CD4-positive, alpha-beta T cell treated with Interferon alpha-2 for 1 hour (primary cell): ENCODE data around the gene KISS1R.
A peak's percentile ranks its signal among the peaks of the same experiment; 100 is the strongest.
"Not testable (repeated sequence)": the region's sequence is repeated elsewhere in the genome, so short reads cannot be mapped to it uniquely, and the experiment has no call there.

ENCODE experiments used
- DNase-seq, 2 donors: peaks; one replicate each; pipeline ENCODE4 v3.0.0-alpha.2; 2020 to 2022

KISS1R gene

DNA sequence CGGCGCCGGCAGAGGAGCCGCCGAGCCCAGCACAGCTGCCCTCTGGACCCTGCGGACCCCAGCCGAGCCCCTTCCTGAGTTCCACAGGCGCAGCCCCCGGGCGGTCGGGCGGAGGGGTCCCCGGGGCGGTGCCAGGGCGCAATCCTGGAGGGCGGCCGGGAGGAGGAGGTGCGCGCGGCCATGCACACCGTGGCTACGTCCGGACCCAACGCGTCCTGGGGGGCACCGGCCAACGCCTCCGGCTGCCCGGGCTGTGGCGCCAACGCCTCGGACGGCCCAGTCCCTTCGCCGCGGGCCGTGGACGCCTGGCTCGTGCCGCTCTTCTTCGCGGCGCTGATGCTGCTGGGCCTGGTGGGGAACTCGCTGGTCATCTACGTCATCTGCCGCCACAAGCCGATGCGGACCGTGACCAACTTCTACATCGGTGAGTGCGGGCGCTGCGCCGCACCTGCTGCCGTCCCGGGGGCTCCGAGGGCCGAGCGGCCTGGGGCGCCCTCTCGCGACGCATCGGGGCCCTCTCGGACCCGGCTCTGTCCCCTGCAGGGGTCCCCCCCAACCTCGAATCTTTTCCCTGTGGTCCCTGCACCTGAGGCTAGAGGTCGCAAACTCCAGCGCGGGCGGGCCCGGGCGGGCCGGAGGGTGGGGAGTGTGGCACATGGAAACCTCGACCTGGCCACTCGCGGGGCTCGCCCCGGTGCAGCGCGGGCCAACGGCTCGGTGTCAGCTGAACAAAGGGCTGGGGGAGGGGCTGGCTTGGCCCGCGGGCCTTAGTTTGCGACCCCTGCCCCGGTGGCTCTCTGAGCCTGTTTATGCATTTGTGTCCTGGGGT, at the start of gene KISS1R:
Gene KISS1R, plus strand, starts transcription at position 11 of the 829 bp plus-strand sequence. Its CDS starts 170 bp downstream, at position 181.
- peak; percentile 66 to 77 for DNase-seq

DNA sequence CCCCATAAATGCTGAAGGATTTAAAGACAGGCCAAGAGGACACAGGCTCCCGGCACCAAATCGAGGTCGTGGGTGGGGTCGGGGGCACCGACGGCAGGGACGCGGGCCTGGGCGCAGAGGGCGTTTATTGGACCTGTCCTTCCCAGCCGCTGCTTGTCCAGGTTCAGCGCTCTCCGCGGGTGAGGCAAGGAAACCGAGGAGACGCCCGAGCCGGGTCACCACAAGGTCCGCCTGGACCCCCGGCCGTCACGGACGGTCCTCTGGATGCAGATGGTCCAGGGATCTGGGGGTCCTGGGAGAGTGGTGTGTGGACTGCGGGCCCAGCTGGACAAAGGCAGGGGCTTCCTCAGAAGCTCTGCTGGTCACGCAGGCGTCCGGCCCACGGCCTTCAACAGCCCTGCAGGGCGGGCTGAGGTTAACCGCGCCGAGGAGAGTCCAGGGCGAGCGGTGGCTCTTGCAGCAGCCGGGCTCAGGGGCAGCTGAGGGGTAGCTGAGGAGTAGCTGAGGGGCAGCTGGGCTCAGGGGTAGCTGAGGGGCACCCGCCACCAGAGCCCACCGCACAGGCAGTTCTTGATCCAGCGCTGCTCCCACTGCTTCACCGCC, 49.2 kb upstream of the KISS1R start:
- DNase-seq: no peak

DNA sequence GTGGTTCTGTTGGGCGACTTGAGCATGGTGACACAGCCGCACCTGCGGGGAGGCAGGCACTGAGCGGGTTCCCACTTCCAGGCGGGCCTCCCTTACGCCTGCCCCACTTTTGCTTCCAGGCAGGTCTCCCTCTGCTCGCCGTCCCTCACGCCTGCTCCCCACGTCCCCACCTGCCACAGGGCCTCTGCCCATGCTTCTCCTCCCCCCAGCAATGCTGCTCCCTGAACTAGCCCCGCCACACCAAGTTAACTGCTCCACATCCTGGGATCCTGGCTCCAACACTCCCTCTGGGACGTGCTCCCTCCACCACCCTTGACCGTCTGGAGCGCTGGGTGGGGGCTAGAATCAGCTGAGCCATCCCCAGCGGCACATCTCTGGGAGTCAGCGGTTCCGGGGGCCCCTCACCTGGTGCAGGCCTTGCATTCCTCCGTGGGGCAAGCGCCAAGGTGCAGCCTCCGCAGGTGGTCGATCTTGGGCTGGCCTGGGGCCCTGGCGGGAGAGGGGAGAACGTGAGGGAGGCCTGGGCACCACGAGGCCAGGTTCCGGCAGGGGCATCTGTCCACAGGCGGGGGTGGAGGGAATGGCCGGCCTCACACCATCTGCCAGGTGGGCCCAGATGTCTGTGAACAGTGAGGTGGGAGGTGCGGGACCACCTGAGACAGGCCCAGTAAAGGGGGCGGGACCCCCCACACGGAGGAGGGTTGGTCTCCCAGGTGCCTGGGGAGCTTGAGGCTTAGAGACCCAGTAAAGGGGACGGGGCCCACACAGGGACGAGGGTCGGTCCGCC, 48.5 kb upstream of the KISS1R start:
- no peak for DNase-seq

DNA sequence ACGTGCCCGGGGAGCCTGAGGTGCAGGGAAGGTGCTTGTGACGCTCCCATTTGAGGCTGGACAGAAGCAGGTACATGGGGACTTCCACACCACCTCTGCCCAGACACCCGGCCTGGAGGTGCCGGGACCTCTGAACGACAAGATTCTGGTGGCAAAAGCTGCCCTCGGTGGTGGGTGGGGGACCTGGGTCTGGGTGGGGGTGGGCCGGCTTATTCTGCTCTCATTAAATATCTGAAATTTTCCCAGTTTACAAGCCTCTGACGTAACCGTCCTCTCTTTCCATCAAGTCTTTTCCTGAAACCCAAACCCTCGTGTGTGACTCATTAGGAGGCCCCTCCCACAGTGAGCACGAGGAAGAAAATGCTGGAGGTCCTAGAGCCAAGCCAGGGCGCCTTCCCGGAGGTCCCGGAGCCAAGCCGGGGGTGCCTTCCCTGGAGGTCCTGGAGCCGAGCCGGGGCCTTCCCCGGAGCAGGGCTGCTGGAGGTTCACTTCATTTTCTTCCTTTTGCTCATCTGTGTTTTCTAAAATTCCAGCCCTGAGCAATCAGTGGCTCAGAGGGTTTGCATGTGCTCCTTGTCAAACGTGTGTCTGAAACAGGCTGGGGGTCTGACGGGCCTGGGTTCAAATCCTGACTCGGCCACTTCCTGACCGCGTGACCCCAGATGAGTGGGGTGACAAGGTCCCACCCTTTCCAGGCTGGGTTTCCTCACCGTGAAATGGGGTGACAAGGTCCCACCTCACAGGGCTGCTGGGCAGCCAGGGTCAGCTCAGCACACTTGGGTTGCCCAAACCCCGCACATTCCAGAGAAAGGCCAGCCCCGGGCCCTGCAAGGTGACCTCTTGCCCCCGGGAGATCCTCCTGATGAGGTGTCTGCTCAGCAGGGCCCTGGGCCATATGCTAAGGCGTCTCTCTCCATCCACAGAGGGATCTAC, 47.6 kb upstream of the KISS1R start:
- no peak for DNase-seq

DNA sequence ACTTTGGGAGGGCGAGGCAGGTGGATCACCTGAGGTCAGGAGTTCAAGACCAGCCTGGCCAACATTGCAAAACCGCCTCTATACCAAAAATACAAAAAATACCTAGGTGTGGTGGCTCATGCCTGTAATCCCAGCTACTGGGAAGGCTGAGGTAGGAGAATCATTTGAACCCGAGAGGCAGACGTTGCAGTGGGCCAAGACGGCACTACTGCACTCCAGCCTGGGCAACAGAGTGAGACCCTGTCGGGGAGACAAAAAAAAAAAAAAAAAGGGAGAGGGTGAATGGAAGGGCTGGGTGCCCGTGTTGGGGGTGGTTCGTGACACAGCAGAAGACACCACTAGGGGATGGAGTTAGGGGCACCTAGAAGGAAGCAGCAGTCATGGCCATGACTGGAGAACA, 46.8 kb upstream of the KISS1R start:
- DNase-seq: no peak

DNA sequence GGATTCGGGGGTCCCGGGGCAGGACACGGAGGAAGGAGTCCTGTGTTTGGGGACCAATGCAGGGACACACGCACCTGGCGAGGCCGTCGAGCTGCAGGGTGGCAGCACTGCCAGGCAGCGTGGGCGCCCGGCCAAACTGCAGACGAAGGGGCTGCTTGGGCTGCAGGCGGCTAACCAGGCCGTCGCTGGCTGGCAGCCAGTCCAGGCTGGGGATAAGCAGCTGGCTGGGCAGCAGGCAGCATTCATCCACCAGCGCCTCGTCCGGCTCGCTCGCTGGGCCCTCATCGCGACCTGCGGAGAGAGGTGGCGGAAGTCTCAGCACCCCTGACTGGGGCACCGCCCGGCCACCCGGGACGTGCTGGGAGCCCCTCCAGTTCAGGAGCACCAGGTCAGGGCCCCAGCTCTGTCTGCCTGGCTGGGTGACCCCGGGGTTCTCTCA, 46.2 kb upstream of the KISS1R start:
- DNase-seq: no peak

DNA sequence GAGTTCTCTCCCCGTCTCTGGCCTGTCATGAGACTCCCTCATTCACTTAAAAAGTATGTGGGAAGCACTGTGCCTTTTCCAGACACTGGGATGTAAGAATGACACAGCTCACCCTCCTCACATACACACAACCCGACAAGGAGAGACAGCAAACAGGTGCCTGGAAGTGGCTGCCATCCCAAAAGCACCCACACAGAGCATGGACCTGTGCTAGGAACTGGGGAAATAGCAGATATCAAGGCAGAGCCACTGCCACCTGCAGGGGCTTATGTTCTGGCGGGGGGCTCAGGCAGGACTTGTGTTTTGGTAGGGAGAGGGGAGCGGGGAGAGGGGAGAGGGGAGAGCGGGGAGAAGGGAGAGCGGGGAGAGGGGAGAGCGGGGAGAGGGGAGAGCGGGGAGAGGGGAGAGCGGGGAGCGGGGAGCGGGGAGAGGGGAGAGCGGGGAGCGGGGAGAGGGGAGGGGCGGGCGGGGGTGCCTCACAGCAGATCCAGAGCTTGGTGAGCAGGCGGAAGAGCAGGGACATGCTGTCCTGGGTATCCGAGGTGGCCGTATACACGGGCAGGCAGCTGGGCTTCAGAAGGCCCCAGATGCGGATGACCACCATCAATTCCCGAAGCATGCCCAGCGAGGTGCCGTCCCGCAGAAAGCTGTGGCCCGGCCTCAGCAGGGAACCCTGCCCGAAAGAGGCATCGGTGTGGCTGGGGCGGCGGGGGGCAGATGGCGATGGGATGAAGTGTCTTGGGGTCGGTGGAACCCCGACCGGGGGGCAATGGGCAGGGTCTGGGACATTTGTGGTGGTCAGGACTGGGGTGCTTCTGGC, 45.5 kb upstream of the KISS1R start:
- no peak for DNase-seq

DNA sequence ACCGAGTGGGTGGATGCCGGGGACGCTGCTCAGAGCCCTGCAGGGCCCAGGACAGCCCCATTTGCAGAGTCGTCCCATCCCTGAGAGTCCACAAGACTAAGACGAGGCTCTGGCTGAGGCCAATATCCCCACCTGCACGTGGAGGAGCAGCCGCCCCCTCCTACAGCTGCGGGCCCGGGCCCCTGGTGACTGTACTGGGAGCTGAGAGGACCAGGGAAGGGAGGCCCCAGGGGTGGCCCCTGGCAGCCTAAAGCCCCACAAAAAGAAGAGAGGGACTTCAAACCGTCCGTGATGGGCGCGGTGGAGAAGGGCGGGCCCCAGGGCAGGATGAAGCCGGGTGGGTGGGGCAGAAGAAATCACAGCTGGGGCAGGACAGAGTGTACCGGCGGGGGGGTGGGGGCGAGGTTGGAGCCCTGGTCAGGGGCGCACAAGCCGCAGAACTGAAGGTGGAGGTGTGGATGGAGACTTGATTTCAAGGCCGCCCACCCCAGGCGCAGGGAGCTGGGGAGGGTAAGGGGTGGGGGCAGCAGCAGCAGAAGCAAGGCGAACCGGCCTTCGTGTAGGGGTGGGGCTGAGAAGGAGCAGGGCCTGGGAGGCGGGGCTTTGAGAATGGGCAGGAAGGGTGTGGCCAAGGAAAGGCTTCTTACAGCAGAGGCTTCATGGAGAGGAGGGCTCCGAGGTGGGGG, 44.7 kb upstream of the KISS1R start:
- peak; percentile 90 for DNase-seq

DNA sequence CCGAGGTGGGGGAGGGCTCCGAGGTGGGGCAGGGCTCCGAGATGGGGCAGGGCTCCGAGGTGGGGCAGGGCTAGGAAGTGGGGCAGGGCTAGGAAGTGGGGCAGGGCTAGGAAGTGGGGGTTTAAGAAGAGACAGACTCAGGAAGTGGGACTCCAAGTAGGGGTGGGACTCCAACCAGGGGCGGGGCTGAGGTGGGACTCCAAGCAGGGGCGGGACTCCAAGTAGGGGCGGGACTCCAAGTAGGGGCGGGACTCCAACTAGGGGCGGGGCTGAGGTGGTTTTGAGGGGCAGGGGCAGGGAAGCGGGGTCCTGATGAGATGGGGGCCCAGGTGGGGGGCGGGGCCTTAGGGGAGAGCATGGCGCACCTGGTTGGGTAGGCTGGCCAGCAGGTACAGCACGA, 44.0 kb upstream of the KISS1R start:
- DNase-seq: peak; percentile 90 to 91

DNA sequence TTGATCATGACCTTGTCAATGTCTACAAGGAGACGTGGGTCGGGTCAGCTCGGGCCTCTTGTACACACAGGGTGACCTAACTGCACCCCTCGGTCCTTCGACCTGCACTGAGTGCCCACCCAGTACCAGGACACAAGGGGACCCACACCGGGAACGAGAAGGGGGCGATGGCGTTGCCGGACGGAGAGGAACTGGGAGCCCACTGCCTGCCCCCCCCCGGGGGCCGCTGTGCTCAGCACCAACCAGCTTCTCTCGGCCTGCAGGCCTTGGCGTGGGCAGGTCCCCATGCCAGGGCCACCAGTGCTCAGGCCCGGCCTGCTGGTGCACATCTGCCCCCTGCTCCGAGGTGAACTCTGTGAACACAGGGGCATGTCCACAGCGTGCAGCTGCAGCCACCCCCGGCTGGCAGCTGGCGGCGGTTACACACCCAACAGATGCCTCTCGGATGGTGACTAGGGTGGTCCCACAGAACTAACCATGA, 43.5 kb upstream of the KISS1R start:
- DNase-seq: no peak

DNA sequence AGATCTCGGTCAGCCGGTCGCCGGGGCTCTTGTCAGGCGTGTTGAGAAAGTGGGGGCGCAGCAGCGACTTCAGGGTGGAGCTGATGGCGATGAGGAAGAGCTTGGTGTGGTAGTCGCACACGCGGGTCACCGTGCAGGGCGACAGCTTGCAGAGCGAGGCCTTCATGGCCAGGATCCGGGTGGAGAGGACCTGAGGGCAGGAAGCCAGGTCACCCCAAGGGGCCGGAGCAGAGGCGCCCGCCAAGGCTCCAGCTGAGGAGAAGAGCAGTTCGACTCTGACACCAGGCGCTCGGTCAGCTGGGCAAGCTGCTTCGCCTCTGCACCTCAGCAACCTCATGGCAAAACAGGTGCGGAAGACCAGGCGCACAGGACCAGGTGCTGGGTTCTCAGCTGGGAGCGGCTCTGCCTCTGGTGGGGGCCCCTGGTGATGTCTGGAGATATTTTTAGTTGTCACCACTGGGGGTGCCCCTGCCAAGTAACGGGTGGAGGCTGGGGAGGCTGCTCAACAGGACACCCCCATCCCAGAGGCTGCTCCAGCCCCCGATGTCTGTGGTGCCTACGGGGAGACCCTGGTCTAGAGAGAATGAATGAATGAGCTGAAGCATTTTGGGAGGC, 41.8 kb upstream of the KISS1R start:
- no peak for DNase-seq

DNA sequence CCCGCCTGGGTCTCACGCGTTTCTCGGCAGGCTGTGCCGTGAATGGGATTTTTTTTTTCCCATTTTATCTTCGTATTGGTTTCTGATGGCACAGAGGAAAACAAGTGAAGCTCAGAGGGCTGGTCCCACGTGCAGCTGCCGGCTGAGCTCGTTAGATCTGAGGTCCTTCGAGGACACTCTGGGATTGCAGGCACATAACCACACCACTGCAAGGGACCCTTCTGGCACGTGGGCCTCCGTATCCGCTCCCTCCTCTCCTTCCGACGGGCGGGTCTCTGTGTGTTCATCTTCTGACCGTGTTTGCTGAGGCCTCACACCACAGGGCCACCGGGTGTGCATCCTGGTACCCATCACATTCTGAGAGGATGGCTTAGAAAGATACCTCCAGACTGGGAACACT, 41.0 kb upstream of the KISS1R start:
- DNase-seq: no peak

DNA sequence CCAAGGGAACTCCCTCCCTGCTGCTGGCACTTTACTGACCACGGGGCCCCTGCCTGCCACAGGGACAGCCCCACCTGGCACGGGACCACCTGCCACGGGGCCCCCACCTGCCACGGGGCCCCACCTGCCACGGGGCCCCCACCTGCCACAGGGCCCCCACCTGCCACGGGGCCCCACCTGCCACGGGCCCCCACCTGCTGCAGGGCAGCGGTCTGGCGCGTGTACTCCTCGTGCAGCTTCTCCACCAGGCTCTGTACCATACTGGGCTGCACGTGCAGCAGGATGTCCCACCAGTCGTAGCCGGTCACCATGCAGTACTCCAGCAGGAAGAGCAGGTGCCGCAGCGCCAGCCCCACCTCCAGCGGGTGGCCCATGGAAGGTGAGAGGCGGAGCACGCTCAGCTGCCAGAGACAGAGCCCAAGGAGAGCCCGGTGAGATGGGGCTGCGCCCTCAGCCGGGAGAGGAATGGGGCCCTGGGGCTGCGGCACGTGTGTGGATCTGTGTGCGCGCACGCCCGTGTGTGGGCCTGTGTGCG, 40.3 kb upstream of the KISS1R start:
- no peak for DNase-seq

DNA sequence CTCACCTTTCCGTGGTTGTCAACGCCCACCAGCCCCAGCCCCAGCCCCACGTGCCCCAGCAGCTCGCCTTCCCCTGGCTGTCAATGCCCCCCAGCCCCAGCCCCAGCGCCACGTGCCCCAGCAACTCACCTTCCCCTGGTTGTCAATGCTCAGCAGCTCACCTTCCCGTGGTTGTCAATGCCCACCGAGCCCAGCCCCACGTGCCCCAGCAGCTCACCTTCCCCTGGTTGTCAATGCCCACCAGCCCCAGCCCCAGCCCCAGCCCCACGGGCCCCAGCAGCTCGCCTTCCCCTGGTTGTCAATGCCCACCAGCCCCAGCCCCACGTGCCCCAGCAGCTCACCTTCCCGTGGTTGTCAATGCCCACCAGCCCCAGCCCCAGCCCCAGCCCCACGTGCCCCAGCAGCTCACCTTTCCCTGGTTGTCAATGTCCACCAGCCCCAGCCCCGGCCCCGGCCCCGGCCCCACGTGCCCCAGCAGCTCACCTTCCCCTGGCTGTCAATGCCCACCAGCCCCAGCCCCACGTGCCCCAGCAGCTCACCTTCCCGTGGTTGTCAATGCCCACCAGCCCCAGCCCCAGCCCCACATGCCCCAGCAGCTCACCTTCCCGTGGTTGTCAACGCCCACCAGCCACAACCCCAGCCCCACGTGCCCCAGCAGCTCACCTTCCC, 39.0 kb upstream of the KISS1R start:
- not testable (repeated sequence) for DNase-seq

DNA sequence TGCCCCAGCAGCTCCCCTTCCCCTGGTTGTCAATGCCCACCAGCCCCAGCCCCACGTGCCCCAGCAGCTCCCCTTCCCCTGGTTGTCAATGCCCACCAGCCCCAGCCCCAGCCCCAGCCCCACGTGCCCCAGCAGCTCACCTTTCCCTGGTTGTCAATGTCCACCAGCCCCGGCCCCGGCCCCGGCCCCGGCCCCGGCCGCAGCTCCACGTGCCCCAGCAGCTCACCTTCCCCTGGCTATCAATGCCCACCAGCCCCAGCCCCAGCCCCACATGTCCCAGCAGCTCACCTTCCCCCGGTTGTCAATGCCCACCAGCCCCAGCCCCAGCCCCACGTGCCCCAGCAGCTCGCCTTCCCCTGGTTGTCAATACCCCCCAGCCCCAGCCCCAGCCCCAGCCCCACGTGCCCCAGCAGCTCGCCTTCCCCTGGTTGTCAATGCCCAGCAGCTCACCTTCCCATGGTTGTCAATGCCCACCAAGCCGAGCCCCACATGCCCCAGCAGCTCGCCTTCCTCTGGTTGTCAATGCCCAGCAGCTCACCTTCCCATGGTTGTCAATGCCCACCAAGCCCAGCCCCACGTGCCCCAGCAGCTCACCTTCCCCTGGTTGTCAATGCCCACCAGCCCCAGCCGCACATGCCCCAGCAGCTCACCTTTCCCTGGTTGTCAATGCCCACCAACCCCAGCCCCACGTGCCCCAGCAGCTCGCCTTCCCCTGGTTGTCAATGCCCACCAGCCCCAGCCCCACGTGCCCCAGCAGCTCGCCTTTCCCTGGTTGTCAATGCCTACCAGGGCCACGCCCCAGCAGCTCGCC, 38.2 kb upstream of the KISS1R start:
- DNase-seq: not testable (repeated sequence)

DNA sequence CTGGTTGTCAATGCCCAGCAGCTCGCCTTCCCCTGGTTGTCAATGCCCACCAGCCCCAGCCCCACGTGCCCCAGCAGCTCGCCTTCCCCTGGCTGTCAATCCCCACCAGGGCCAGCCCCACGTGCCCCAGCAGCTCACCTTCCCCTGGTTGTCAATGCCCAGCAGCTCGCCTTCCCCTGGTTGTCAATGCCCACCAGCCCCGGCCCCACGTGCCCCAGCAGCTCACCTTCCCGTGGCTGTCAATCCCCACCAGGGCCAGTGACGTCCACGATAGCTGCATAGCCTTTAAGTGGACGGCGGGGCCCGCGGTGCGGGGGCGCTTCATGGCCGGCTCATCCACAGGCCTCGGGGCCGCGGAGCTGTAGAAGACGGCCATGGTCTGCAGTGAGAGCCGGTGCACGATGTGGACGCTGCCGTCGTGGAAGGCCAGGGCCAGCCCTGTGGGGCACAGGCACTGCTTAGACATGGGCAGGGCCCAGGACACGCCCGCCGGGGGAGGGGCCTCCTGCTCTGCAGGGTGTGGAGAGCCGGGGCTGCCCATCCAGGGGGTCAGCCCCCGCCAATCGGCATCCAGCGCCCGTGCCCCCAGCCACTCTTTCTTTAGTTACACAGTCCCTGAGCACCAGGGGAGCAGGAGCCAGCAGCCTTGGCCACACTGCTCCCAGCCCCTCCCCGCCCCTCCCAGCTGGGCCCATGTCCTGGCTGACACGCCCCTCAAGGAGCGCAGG, 37.3 kb upstream of the KISS1R start:
- DNase-seq: no peak

DNA sequence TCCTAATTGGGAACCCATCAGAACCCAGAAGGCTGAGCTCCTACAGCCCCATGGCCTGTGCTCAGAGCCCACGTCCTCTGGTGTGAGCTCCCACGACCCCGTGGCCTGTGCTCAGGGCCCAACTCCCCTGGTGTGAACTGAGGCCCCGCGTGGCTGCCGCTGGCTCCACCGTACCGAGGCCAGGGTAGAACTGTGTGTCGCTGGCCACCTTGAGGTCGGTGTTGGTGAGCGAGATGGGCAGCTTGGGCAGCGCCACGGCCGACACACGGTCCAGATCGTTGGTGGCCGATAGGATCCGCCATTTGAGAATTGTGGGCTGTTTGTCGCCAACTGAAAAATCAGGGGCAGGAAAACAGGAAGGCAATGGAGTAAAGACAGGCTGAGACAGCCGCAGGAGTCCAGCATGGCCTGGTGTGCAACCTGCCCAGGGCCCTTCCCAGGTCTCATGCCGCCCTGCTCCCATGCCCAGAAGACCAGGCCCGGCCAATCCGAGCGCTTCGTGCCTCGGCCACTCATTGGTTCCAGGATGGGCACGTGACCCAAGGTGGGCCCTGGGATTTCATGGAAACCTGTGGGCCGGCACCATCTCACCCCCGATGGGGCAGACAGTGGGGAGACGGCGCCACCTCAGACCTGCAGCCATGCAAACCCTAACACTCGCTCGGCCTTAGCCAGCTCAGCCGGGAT, 35.6 kb upstream of the KISS1R start:
- DNase-seq: no peak
